Natural killer cell (primary cell): Measurements from ENCODE around the gene CDK5RAP1. TPM values are rescaled to one million over a fixed set of nuclear protein-coding genes. Genes with fewer than 3 reads are reported as not detected.

ENCODE experiments used
- ATAC-seq, 3 donors: fragments of 150-1000 bp in 2 of 3; fragments of 200-7000 bp in 1 of 3; cut with Tn5 transposase; 1 replicate in 1 of 3; 2 replicates in 2 of 3; pipeline ENCODE4 v1.10.0; 2021; ENCODE audit warnings: mild to moderate bottlenecking in 2 of 3, moderate library complexity in 2 of 3
- DNase-seq, 2 donors: peaks; one replicate each; pipeline versions ENCODE4 v3.0.0 to v3.0.0-alpha.2; 2013 to 2021; ENCODE audit warnings: mixed read lengths in 1 of 2
- H3K27ac ChIP-seq: one replicate; pipeline ENCODE4 v1.5.1; 2013; ENCODE audit warnings: mild to moderate bottlenecking, low read length
- H3K27me3 ChIP-seq: one replicate; pipeline ENCODE4 v1.6.1; 2013; ENCODE audit warnings: low read length; ENCODE audit not compliant: control insufficient read depth, insufficient read depth
- H3K36me3 ChIP-seq: one replicate; pipeline ENCODE4 v1.6.1; 2013; ENCODE audit warnings: low read length; ENCODE audit not compliant: control insufficient read depth, insufficient read depth
- H3K4me1 ChIP-seq: one replicate; pipeline ENCODE4 v1.6.1; 2013; ENCODE audit warnings: low read length; ENCODE audit not compliant: control insufficient read depth, insufficient read depth
- H3K4me3 ChIP-seq: one replicate; pipeline ENCODE4 v1.5.1; 2013; ENCODE audit warnings: low read length
- H3K9me3 ChIP-seq: one replicate; pipeline ENCODE4 v1.6.1; 2013; ENCODE audit warnings: low read length; ENCODE audit not compliant: control insufficient read depth, insufficient read depth
- H3K27ac Mint-ChIP-seq, 2 donors: one replicate each; pipeline ENCODE4 v1.8.0; 2022; ENCODE audit warnings: mild to moderate bottlenecking in 2 of 2, mixed read lengths in 2 of 2, moderate library complexity in 1 of 2
- H3K27me3 Mint-ChIP-seq, 2 donors: one replicate each; pipeline ENCODE4 v1.8.0; 2022; ENCODE audit warnings: low read depth in 2 of 2, mixed read lengths in 2 of 2
- H3K36me3 Mint-ChIP-seq: one replicate; pipeline ENCODE4 v1.8.0; 2022; ENCODE audit warnings: mixed read lengths
- H3K4me1 Mint-ChIP-seq, 2 donors: one replicate each; pipeline ENCODE4 v1.8.0; 2022; ENCODE audit warnings: mixed read lengths in 2 of 2
- H3K4me3 Mint-ChIP-seq: one replicate; pipeline ENCODE4 v1.8.0; 2022; ENCODE audit warnings: mild to moderate bottlenecking, moderate library complexity, mixed read lengths
- H3K9me3 Mint-ChIP-seq, 2 donors: one replicate each; pipeline ENCODE4 v1.8.0; 2022; ENCODE audit warnings: mixed read lengths in 2 of 2
- CTCF ChIP-seq: fragments of 200-600 bp; IDR thresholded peaks from one replicate; pipeline ENCODE4 v1.8.0; 2022; ENCODE audit warnings: antibody characterized with exemption
- WGBS: methylation state at CpG from one replicate; pipeline ENCODE4 v1.1.7; 2013; ENCODE audit warnings: missing lambda C conversion rate; ENCODE audit not compliant: insufficient coverage; 5-methylcytosine and 5-hydroxymethylcytosine counted together
- intact Hi-C: fragments of 100-400 bp; cut with micrococcal nuclease; formaldehyde crosslinking; loops from one replicate; pipeline ENCODE4 v1.14.2; 2022
- total RNA-seq, 4 donors: library from RNA; stranded (reverse); fragments of 120-200 nt in 1 of 4; gene quantifications; one replicate each; pipeline versions ENCODE4 v1.2.3 to v1.2.4, GENCODE V29; 2013 to 2022

CDK5RAP1 gene
- total RNA-seq: 10 to 100 TPM; 59.7 to 71.5 (median 62.6) TPM
- total RNA-seq (2013): 45.7 TPM

GRCh38 chr20:33401184-33401920 is at the start of gene CDK5RAP1:
Gene CDK5RAP1 (minus strand): TSS chr20:33401519. CDS start chr20:33397064, 4,455 bp downstream.
- intact Hi-C loops: loop anchor here (1.0 kb wide), 1 partner anchor 32 kb away; no protein-coding TSS in a partner anchor
- Histone ChIP-seq H3K27me3 (no peaks in the 10 kb centered on the region), H3K4me1 (peaks cover 24% of the 10 kb centered on the region), H3K36me3 (peaks cover 4% of the 10 kb centered on the region), H3K4me3 (peak within 1 kb of the TSS; percentile 93), H3K9me3 (no peaks in the 10 kb centered on the region), H3K27ac (peak within 1 kb of the TSS; percentile 61)
- Mint-ChIP-seq H3K27ac (peak within 1 kb of the TSS; percentile 84 to 95), H3K4me3 (peak within 1 kb of the TSS; percentile 97), H3K36me3 (no peaks in the 10 kb centered on the region), H3K4me1 (peaks cover 35 to 49% of the 10 kb centered on the region in 2 donors), H3K9me3 (no peaks in the 10 kb centered on the region), H3K27me3 (no peaks in the 10 kb centered on the region)
- DNase-seq (peak; percentile 77 to 93), ATAC-seq (peak; percentile 97 to 99 (median 99))
- WGBS: under 1% methylated on average over 43 of the region's 43 CpGs
- no peak for TF ChIP-seq CTCF

- no peak for TF ChIP-seq CTCF
- no peaks in the 10 kb centered on the region for H3K4me1 ChIP-seq
- no peak overlapping the region for H3K4me3 ChIP-seq
- intact Hi-C loops: no loop called here
- 77% methylated on average over 4 of the region's 4 CpGs for WGBS
- no peaks in the 10 kb centered on the region for H3K9me3 ChIP-seq
- ATAC-seq: no peak
- H3K27ac ChIP-seq: no peak overlapping the region
- no peaks in the 10 kb centered on the region for H3K36me3 ChIP-seq
- DNase-seq: no peak
- Mint-ChIP-seq H3K4me3 (no peak overlapping the region), H3K9me3 (no peaks in the 10 kb centered on the region), H3K27me3 (no peaks in the 10 kb centered on the region), H3K27ac (no peak overlapping the region), H3K4me1 (no peaks in the 10 kb centered on the region), H3K36me3 (no peaks in the 10 kb centered on the region)
- no peaks in the 10 kb centered on the region for H3K27me3 ChIP-seq
These were observed 49.5 kb upstream of the CDK5RAP1 start for GRCh38 chr20:33450867-33451266.

- 70% methylated on average over 3 of the region's 4 CpGs for WGBS
- intact Hi-C loops: no loop called here
- Mint-ChIP-seq H3K9me3 (no peaks in the 10 kb centered on the region), H3K4me3 (no peak overlapping the region), H3K27ac (no peak overlapping the region), H3K4me1 (peaks cover 11 to 18% of the 10 kb centered on the region in 2 donors), H3K36me3 (no peaks in the 10 kb centered on the region), H3K27me3 (no peaks in the 10 kb centered on the region)
- peaks cover 16% of the 10 kb centered on the region for H3K4me1 ChIP-seq
- no peaks in the 10 kb centered on the region for H3K9me3 ChIP-seq
- no peak for ATAC-seq
- no peaks in the 10 kb centered on the region for H3K27me3 ChIP-seq
- TF ChIP-seq CTCF: no peak
- no peaks in the 10 kb centered on the region for H3K36me3 ChIP-seq
- H3K4me3 ChIP-seq: no peak overlapping the region
- H3K27ac ChIP-seq: no peak overlapping the region
- DNase-seq: no peak
These were observed 44.7 kb upstream of the CDK5RAP1 start for GRCh38 chr20:33445881-33446625.
